SKM-1 (cell line): ENCODE data around the gene TEKT1.
"Not testable (repeated sequence)": the region's sequence is repeated elsewhere in the genome, so short reads cannot be mapped to it uniquely, and the experiment has no call there.

Source experiments
- DNase-seq: peaks from one replicate; lab custom pipeline; 2025; ENCODE audit not compliant: unreplicated experiment; lab: John Stamatoyannopoulos, UW

TEKT1 gene

DNA sequence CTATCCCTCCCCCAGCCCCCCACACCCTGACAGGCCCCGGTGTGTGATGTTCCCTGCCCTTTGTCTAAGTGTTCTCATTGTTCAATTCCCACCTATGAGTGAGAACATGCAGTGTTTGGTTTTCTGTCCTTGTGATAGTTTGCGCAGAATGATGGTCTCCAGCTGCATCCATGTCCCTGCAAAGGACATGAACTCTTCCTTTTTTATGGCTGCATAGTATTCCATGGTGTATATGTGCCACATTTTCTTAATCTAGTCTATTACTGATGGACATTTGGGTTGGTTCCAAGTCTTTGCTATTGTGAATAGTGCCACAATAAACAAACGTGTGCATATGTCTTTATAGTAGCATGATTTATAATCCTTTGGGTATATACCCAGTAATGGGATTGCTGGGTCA is 15.2 kb downstream of the TEKT1 start:
- not testable (repeated sequence) for DNase-seq

DNA sequence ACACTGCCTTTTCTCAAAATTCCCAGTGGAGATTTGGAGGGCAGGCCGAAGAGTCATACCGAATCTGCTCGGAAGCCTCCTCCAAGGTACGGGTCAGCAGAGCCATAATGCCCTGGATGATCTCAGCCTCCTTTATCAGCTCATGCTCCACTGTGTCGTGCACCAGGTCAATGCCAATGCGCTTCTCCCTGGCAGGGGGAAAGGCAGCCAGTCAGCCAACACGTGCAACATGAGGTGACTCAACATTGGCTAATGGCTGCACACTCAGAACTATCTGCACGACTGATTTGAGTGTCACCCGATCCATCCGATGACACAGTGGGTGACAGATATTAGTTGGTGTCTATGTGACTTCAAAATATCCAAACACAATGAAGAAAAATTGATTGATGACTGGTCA is 15.8 kb downstream of the TEKT1 start:
- no peak for DNase-seq

GRCh38 chr17:6812295-6812694 is 19.2 kb downstream of the TEKT1 start:
- no peak for DNase-seq

DNA sequence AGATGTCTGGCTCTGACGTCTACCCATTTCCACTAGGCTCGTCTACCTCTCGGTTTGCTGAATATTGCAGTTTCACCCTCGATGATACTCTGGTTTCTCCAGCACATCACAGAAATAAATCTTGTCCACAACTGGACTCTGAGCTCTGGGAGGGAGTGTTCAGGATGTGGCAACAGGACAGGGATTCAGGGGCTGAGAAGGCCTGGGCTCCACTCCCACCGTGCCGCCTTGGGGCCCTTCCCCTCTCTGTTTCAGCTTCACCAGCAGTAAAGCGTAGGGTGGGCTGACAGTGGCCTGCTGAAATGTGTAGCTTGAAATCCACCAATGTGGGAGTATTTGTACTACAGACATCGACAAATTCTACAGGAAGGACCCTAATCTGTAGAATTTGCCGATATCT is 20.0 kb downstream of the TEKT1 start:
- DNase-seq = no peak

DNA sequence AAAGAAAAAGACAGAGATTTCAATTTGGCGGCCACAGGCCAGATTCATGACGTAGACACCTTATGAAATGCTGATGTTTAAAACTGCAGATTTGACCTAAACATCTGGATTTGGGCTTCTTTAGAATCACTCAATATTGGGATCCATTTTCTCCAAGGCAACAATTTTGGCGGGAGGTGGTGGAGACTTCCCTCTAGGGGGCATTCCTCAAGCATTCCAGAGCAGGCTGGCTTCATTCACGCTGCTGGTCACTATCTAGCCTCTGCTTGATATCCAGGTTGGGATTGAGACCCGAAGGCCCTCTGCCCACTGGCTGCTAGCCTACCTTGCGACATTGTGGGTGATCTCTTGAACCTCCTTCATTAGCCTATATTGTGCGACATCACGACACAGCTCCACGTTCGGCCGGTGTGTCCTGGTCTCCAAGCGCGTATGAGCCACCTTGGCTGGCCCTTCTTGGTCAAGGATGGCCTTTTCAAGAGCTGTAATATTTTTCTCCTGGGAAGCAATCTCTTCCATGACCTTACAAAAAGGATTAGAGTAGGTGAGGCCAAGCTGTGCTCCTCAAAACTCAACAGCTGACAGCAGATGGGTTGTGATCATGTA is 31.0 kb downstream of the TEKT1 start:
- no peak for DNase-seq

GRCh38 chr17:6799738-6800137 is 31.8 kb downstream of the TEKT1 start:
- DNase-seq = no peak

GRCh38 chr17:6797718-6798351 is 33.7 kb downstream of the TEKT1 start:
- no peak for DNase-seq

DNA sequence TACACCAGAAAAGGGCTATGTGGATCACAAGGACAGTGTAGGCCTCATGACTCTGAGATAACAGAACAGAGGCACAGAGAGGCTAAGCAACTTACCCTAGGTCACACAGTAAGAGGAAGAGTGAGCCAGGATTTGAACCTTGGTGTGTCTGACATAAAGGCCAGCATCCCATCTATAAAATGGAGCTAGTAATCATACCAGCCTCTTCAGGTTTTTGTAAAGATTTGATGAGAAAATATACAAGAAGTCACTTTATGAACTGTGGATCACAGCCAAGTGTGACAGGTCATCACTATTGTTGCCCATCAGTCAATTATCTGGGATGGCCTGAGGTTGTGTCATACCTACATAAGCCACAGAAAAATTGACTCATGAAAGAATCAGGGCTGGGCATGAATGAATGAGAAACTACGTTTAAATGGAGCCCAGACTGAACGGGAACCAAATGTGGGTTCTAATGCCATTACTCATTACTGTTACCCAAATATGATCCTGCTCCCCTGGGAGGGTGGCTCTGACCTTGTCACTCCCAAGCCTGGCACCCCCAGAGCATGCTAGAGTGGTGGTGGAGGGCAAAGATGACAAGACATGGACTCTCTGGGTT is 34.5 kb downstream of the TEKT1 start:
- DNase-seq = no peak

- DNase-seq = no peak
Observed at GRCh38 chr17:6796017-6796886, 35.3 kb downstream of the TEKT1 start.

GRCh38 chr17:6793748-6794493 is 37.6 kb downstream of the TEKT1 start:
- DNase-seq = no peak

- DNase-seq = no peak
Observed at GRCh38 chr17:6789146-6789545, 42.4 kb downstream of the TEKT1 start.

- DNase-seq = no peak
Observed at GRCh38 chr17:6787081-6787693, 44.3 kb downstream of the TEKT1 start.

GRCh38 chr17:6786618-6787017 is 44.9 kb downstream of the TEKT1 start:
- DNase-seq = no peak

DNA sequence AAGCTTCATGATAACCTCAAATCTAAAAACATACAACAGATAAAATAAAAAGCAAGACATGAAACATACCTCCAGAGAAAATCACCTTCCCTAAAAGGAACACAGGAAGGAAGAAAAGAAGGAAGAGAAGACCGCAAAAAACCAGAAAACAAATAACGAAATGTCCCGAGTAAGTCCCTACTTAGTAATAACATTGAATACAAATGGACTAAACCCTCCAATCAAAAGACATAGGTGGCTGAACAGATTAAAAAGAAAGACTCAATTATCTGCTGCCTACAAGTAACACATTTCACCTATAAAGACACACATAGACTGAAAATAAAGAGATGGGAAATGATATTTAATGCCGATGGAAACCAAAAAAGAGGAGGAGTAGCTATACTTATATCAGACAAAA is 49.3 kb downstream of the TEKT1 start:
- DNase-seq = no peak

GRCh38 chr17:6780886-6781285 is 50.6 kb downstream of the TEKT1 start:
- DNase-seq = no peak

- no peak for DNase-seq
Observed at GRCh38 chr17:6780001-6780400, 51.5 kb downstream of the TEKT1 start.

DNA sequence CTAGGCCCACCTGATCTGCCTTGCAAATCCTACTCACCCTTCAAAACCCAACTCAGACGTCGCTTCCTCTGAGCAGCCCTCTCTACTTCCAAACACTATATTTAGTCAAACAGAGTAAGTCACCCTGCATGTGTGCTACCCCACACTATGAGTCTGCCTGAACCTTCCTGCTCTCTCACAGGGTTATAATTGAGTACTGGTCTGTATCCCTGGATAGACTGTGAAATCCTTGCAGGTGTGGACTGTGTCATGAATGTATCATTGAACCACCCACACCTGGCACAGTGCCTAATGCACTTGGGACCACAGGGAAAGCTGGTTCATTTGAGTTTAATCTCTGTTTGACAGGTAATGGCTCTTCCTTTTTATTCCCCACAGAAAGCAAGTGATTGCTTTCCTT is 52.1 kb downstream of the TEKT1 start:
- no peak for DNase-seq

GRCh38 chr17:6775871-6776405 is 55.6 kb downstream of the TEKT1 start, which contains the start of gene FBXO39:
Gene FBXO39 (plus strand): TSS chr17:6776215. CDS start chr17:6779869, 3,654 bp downstream.
- no peak for DNase-seq

DNA sequence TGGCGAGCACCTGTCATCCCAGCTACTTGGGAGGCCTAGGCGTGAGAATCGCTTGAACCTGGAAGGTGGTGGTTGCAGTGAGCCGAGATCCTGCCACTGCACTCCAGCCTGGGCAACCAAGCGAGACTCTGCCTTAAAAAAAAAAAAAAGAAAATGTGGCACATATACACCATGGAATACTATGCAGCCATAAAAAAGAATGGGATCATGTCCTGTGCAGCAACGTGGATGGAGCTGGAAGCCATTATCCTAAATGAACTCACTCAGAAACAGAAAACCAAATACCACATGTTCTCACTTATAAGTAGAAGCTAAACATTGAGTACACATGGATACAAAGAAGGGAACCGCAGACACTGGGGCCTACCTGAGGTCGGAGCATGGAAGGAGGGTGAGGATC is 56.6 kb downstream of the TEKT1 start:
- DNase-seq = not testable (repeated sequence)

- no peak for DNase-seq
Observed at GRCh38 chr17:6772016-6772415, 59.5 kb downstream of the TEKT1 start.
